ENCODE data around the gene PLEKHJ1. TPM values are rescaled to one million over a fixed set of nuclear protein-coding genes. Genes with fewer than 3 reads are reported as not detected.

PLEKHJ1 gene
- total and polyA plus RNA-seq, 2 experiments from 2014 or later, result 255 to 342 TPM

DNA sequence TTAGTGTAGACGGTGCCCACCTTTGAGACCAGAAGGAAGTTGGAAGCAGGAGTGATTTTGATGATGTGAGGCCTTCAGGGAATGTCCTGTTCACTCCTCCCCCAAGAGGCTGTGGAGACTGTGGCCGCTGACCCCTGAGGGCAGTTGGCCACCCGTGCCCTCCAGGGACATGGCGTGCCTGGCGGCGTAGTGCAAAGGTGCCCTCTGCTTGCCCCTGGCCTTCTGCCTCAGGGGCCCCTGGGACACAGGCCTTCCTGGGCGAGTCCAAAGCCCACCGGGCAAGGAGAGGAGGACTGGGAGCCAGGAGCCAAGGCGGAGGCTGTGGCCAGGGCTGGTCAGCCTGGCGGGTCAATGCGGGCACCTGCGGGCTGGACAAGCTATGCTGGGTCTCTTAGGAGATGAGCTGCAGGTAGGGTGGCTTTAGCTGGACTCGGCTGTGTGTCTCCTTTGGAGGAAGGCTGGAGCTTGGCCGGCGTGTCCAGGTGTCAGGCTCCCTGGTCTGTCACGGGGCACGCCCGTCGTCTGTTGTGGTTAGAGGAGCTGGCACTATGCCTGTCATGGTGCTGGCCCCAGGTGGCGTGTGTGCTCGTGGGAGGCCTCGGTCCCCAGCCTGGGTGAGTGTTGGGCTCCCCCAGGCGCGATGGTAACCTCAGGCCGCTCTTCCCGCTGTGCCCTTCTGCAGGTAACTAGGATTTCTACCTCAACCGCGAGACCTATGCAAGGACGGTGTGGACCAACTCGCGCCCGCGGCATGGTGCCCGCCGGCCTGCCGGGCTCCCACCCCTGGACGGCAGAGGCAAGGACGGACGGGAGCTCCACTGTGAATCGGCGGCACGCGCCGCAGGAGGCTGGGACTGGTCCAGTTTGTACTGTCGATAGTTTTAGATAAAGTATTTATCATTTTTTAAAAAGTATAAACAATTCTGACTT is 6.8 kb downstream of the PLEKHJ1 start:
- no peaks in the 10 kb centered on the region for H3K4me1 ChIP-seq (ENCODE audit: low read depth)
- no peaks in the 10 kb centered on the region for H3K9me3 ChIP-seq (ENCODE audit: low read depth)
- TF ChIP-seq CTCF (IDR thresholded peaks at IDR 0.05; ENCODE audit: low read depth, low read length), result no peak
- H3K36me3 ChIP-seq, result peaks cover 39% of the 10 kb centered on the region
- no peak overlapping the region for H3K4me3 ChIP-seq
- peak overlapping the region; percentile 59 for H3K27ac ChIP-seq
- no peaks in the 10 kb centered on the region for H3K27me3 ChIP-seq
- no peak for DNase-seq (ENCODE audit: low read depth in 1 of 2, low spot score in 1 of 2)

DNA sequence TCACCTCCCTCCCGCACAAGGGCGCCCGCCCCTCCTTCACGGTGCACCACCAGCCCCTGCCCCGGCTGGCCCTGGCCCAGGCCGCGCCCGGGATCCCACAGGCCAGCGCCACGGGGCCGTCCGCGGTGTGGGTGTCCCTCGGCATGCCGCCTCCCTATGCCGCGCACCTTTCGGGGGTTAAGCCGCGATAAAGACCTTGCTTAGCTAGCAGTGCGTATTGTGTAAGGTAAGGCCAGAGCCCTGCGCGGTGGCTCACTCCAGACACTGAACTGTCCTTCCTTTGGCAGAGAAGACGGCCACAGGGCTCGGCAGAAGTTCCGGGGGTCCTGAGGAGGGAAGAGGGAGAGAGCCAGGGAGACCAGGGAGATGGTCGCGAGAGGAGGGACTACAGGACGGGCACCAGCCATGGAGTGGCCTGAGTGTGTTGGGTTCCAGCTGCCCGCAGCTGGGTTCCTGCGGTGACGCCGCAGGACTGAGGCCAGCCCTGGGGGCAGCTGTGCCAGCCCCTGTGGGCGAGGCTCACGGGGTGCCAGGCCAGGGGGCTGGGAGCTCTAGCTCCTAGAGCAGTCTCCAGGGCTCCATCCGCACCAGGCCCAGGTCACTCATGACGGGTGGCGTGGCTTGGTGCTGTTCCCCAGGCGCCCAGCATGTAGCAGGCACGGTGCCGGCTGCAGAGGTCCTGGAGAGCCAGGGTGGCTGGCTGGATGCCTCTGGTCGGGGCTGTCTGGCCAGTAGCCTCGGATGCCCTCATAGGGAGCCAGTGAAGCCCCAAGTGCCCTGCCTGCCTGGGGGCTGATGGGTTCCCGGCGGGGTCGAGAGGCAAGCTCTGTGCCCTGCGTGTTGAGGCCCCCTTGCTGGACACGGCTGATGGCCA is 7.7 kb downstream of the PLEKHJ1 start:
- no peak overlapping the region for H3K27ac ChIP-seq
- no peak for TF ChIP-seq CTCF (IDR thresholded peaks at IDR 0.05; ENCODE audit: low read depth, low read length)
- H3K9me3 ChIP-seq (ENCODE audit: low read depth), result no peaks in the 10 kb centered on the region
- no peak for DNase-seq (ENCODE audit: low read depth in 1 of 2, low spot score in 1 of 2)
- no peak overlapping the region for H3K4me3 ChIP-seq
- H3K27me3 ChIP-seq, result no peaks in the 10 kb centered on the region
- no peaks in the 10 kb centered on the region for H3K4me1 ChIP-seq (ENCODE audit: low read depth)
- H3K36me3 ChIP-seq, result peaks cover 45% of the 10 kb centered on the region

GRCh38 chr19:2227415-2228156 is 8.5 kb downstream of the PLEKHJ1 start:
- H3K36me3 ChIP-seq, result peaks cover 45% of the 10 kb centered on the region
- no peaks in the 10 kb centered on the region for H3K9me3 ChIP-seq (ENCODE audit: low read depth)
- H3K27ac ChIP-seq, result no peak overlapping the region
- TF ChIP-seq CTCF (IDR thresholded peaks at IDR 0.05; ENCODE audit: low read depth, low read length), result no peak
- no peak overlapping the region for H3K4me3 ChIP-seq
- DNase-seq (ENCODE audit: low read depth in 1 of 2, low spot score in 1 of 2), result no peak
- H3K4me1 ChIP-seq (ENCODE audit: low read depth), result no peaks in the 10 kb centered on the region
- H3K27me3 ChIP-seq, result no peaks in the 10 kb centered on the region

DNA sequence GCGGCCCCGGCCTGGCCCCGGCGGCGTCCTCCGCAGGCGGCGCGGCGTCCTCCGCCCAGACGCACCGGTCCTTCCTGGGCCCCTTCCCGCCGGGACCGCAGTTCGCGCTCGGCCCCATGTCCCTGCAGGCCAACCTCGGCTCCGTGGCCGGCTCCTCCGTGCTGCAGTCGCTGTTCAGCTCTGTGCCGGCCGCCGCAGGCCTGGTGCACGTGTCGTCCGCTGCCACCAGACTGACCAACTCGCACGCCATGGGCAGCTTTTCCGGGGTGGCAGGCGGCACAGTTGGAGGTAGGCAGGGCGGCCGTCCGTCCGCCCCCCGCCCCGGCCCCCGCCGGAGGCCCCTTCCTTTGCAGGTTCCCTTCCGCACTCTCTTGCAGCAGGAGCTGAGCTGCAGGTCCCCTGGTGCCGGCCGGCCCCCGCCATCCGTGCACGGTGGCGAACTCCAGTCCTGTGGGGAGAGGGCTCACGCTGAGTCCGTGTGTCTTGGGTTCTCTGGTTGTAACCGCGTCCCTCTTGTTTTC is 9.2 kb downstream of the PLEKHJ1 start:
- Histone ChIP-seq H3K9me3 (ENCODE audit: low read depth) (no peaks in the 10 kb centered on the region), H3K27ac (no peak overlapping the region), H3K4me1 (ENCODE audit: low read depth) (no peaks in the 10 kb centered on the region), H3K36me3 (peaks cover 45% of the 10 kb centered on the region), H3K4me3 (no peak overlapping the region), H3K27me3 (no peaks in the 10 kb centered on the region)
- DNase-seq (ENCODE audit: low read depth in 1 of 2, low spot score in 1 of 2), result no peak
- no peak for TF ChIP-seq CTCF (IDR thresholded peaks at IDR 0.05; ENCODE audit: low read depth, low read length)
